HFFc6 (cell line): Measurements from ENCODE around the gene ACSS1. TPM values are rescaled to one million over a fixed set of nuclear protein-coding genes. Genes with fewer than 3 reads are reported as not detected.

Source experiments
- DNase-seq: peaks from one replicate; pipeline ENCODE4 v3.0.0-alpha.2; 2018
- H3K27ac Mint-ChIP-seq: 2 replicates; pipeline ENCODE4 v1.8.0; 2020; ENCODE audit warnings: mild to moderate bottlenecking, mixed read lengths
- H3K27me3 Mint-ChIP-seq: 2 replicates; pipeline ENCODE4 v1.8.0; 2021; ENCODE audit warnings: mild to moderate bottlenecking, moderate library complexity, mixed read lengths; ENCODE audit not compliant: insufficient read depth
- H3K36me3 Mint-ChIP-seq: 2 replicates; pipeline ENCODE4 v1.8.0; 2021; ENCODE audit warnings: low read depth, mixed read lengths
- H3K4me1 Mint-ChIP-seq: 2 replicates; pipeline ENCODE4 v1.8.0; 2020; ENCODE audit warnings: low read depth, mixed read lengths
- H3K4me3 Mint-ChIP-seq: 2 replicates; pipeline ENCODE4 v1.8.0; 2020; ENCODE audit warnings: mild to moderate bottlenecking, moderate library complexity, mixed read lengths
- H3K9me3 Mint-ChIP-seq: 2 replicates; pipeline ENCODE4 v1.8.0; 2020; ENCODE audit warnings: mild to moderate bottlenecking, mixed read lengths
- total RNA-seq, 6 experiments: library from RNA; stranded (reverse); fragmentation: NEBNext Ultra II Directional; extraction: Animal tissue kit (Norgen Biotek cat#: 25700); gene quantifications; 2 replicates in 1 of 6; 3 replicates in 5 of 6; pipeline ENCODE4 v1.2.3, GENCODE V29; 2021
- TF ChIP-seq, protein P1 (sequence below): fragments of 200-600 bp; sonication (generic); IDR thresholded peaks from 2 replicates; pipeline ENCODE4 v1.5.0; 2021; ENCODE audit warnings: antibody characterized with exemption, mild to moderate bottlenecking

Gene ACSS1
- total RNA-seq, 6 experiments from 2014 or later, result 0.80 to 1.4 (median 1.2) TPM

GRCh38 chr20:25076731-25077609, 19.0 kb upstream of the ACSS1 start:
- no peaks in the 10 kb centered on the region; the same call in 1 of the 2 replicates for H3K9me3 Mint-ChIP-seq
- peaks cover 14% of the 10 kb centered on the region for H3K4me1 Mint-ChIP-seq
- TF ChIP-seq, protein P1, sequence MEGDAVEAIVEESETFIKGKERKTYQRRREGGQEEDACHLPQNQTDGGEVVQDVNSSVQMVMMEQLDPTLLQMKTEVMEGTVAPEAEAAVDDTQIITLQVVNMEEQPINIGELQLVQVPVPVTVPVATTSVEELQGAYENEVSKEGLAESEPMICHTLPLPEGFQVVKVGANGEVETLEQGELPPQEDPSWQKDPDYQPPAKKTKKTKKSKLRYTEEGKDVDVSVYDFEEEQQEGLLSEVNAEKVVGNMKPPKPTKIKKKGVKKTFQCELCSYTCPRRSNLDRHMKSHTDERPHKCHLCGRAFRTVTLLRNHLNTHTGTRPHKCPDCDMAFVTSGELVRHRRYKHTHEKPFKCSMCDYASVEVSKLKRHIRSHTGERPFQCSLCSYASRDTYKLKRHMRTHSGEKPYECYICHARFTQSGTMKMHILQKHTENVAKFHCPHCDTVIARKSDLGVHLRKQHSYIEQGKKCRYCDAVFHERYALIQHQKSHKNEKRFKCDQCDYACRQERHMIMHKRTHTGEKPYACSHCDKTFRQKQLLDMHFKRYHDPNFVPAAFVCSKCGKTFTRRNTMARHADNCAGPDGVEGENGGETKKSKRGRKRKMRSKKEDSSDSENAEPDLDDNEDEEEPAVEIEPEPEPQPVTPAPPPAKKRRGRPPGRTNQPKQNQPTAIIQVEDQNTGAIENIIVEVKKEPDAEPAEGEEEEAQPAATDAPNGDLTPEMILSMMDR, result peak; percentile 51
- no peak for DNase-seq
- peaks cover 40% of the 10 kb centered on the region for H3K27me3 Mint-ChIP-seq
- H3K36me3 Mint-ChIP-seq, result no peaks in the 10 kb centered on the region
- H3K4me3 Mint-ChIP-seq, result no peak overlapping the region
- H3K27ac Mint-ChIP-seq, result no peak overlapping the region

- no peak for DNase-seq
- Mint-ChIP-seq H3K27ac (no peak overlapping the region), H3K4me1 (peaks cover 14% of the 10 kb centered on the region), H3K36me3 (no peaks in the 10 kb centered on the region), H3K27me3 (peaks cover 45% of the 10 kb centered on the region), H3K9me3 (no peaks in the 10 kb centered on the region; the same call in 1 of the 2 replicates), H3K4me3 (no peak overlapping the region)
- TF ChIP-seq, protein P1, result no peak
These were observed 18.3 kb upstream of the ACSS1 start for GRCh38 chr20:25076201-25076600.

GRCh38 chr20:25073544-25073943, 15.6 kb upstream of the ACSS1 start:
- Mint-ChIP-seq H3K27ac (no peak overlapping the region), H3K4me3 (no peak overlapping the region), H3K4me1 (peaks cover 14% of the 10 kb centered on the region), H3K36me3 (no peaks in the 10 kb centered on the region), H3K9me3 (no peaks in the 10 kb centered on the region), H3K27me3 (peaks cover 47% of the 10 kb centered on the region)
- TF ChIP-seq, protein P1, result no peak
- DNase-seq, result no peak

DNA sequence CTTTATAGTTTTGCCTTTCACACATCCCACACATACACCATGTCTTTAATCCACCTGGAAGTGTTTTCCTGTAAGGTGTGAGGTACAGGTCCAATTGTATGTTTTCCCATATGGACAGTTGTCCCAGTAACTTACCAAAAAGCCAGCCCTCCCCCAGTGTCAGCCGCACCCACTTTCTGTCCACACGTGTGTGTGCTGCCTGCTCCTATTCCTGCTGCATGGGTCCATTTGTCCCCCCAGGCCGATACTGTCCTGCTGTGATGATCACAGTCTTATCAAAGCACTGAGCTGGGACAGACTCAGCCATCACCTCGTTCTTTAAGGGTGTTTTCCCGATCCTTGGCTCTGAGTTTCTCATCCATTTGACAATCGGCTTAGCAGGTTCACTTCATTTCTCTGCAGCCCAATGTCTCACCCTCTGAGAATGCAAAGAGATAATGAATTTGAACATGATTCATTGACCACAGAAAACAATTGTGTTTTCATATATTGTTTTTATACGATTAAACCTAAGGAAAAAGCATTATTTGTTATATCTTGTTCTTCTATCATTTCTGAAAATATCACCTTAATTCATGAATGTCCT, 14.4 kb upstream of the ACSS1 start:
- H3K9me3 Mint-ChIP-seq, result no peaks in the 10 kb centered on the region
- H3K36me3 Mint-ChIP-seq, result no peaks in the 10 kb centered on the region
- no peak for DNase-seq
- no peak overlapping the region for H3K27ac Mint-ChIP-seq
- H3K4me3 Mint-ChIP-seq, result no peak overlapping the region
- H3K4me1 Mint-ChIP-seq, result peaks cover 14% of the 10 kb centered on the region
- TF ChIP-seq, protein P1, result no peak
- peaks cover 44% of the 10 kb centered on the region for H3K27me3 Mint-ChIP-seq

- H3K9me3 Mint-ChIP-seq, result no peaks in the 10 kb centered on the region
- H3K4me3 Mint-ChIP-seq, result no peak overlapping the region
- TF ChIP-seq, protein P1, result no peak
- peaks cover 9% of the 10 kb centered on the region for H3K4me1 Mint-ChIP-seq
- H3K36me3 Mint-ChIP-seq, result no peaks in the 10 kb centered on the region
- H3K27ac Mint-ChIP-seq, result no peak overlapping the region
- DNase-seq, result no peak
- peaks cover 44% of the 10 kb centered on the region for H3K27me3 Mint-ChIP-seq
These were observed 13.8 kb upstream of the ACSS1 start for GRCh38 chr20:25071734-25072133.
